Uterus (tissue), 2 donors: ENCODE data around the gene MPPED1.

Experiments used
- POLR2A ChIP-seq, 2 donors: fragments of 450-650 bp; IDR thresholded peaks; one replicate each; pipeline ENCODE4 v1.6.1; 2016; ENCODE audit warnings: antibody characterized with exemption in 2 of 2, mild to moderate bottlenecking in 1 of 2, moderate library complexity in 1 of 2
- TF ChIP-seq, protein P1 (sequence below), 4 experiments: fragments of 200-600 bp in 2 of 4; fragments of 450-650 bp in 2 of 4; sonication (generic) in 2 of 4; IDR thresholded peaks; one replicate each; pipeline ENCODE4 v1.5.1; 2016 to 2019; ENCODE audit warnings: antibody characterized with exemption in 4 of 4, mild to moderate bottlenecking in 2 of 4, moderate library complexity in 1 of 4

DNA sequence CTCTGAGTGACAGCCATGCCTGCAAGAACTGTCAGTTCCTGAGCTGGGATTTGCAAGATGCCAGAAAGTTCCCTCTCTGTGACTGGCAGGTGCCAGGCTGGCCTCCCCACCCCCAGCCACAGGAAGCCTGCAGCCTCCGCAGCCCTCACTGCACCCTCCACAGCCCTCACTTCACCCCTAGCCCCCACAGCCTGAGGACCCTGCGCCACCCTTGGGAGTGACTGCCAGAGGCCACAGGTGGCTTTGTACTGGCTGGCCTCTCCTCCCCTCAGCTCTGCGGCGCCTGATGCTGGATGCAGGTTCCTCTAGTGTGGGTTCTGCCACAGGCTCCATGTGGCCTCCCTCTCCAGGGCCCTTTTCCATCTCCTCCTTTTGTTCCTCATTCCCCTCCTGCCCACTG lies 28.7 kb downstream of the MPPED1 start:
- TF ChIP-seq, protein P1, sequence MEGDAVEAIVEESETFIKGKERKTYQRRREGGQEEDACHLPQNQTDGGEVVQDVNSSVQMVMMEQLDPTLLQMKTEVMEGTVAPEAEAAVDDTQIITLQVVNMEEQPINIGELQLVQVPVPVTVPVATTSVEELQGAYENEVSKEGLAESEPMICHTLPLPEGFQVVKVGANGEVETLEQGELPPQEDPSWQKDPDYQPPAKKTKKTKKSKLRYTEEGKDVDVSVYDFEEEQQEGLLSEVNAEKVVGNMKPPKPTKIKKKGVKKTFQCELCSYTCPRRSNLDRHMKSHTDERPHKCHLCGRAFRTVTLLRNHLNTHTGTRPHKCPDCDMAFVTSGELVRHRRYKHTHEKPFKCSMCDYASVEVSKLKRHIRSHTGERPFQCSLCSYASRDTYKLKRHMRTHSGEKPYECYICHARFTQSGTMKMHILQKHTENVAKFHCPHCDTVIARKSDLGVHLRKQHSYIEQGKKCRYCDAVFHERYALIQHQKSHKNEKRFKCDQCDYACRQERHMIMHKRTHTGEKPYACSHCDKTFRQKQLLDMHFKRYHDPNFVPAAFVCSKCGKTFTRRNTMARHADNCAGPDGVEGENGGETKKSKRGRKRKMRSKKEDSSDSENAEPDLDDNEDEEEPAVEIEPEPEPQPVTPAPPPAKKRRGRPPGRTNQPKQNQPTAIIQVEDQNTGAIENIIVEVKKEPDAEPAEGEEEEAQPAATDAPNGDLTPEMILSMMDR (IDR thresholded peaks at IDR 0.05), result no peak
- TF ChIP-seq POLR2A (IDR thresholded peaks at IDR 0.05), result no peak
